OCI-LY1 (cell line): ENCODE results near the gene MTHFSD.

Experiments
- H2AFZ ChIP-seq: fragments of 200-600 bp; sonication (generic), shearing (Covaris generic); 2 replicates; pipeline ENCODE4 v1.6.0; 2014; ENCODE audit warnings: antibody characterized with exemption, mild to moderate bottlenecking, low read length
- H3F3A ChIP-seq: fragments of 200-600 bp; sonication (generic), shearing (Covaris generic); 2 replicates; pipeline ENCODE4 v1.6.0; 2014; ENCODE audit warnings: mild to moderate bottlenecking, antibody characterized with exemption, low read length, moderate library complexity; ENCODE audit not compliant: insufficient read depth
- H3K27ac ChIP-seq: fragments of 200-600 bp; sonication (generic); 2 replicates; pipeline ENCODE4 v1.5.1; 2014; ENCODE audit warnings: low read length, mixed run types, mild to moderate bottlenecking, low read depth; ENCODE audit not compliant: poor library complexity, severe bottlenecking
- H3K27me3 ChIP-seq: fragments of 200-600 bp; sonication (generic); 2 replicates; pipeline ENCODE4 v1.6.0; 2014; ENCODE audit warnings: antibody characterized with exemption, mild to moderate bottlenecking, low read length, moderate library complexity; ENCODE audit not compliant: insufficient read depth
- H3K36me3 ChIP-seq: fragments of 200-600 bp; sonication (generic); 2 replicates; pipeline ENCODE4 v1.6.1; 2014; ENCODE audit warnings: mild to moderate bottlenecking, antibody characterized with exemption, low read length, moderate library complexity, mixed read lengths; ENCODE audit not compliant: insufficient read depth
- H3K4me1 ChIP-seq: fragments of 200-600 bp; sonication (generic); 2 replicates; pipeline ENCODE4 v1.5.1; 2014; ENCODE audit warnings: mild to moderate bottlenecking, low read length, moderate library complexity; ENCODE audit not compliant: insufficient read depth, severe bottlenecking
- H3K4me2 ChIP-seq: fragments of 200-600 bp; sonication (generic), shearing (Covaris generic); 2 replicates; pipeline ENCODE4 v1.6.1; 2014; ENCODE audit warnings: low read length
- H3K4me3 ChIP-seq: fragments of 200-600 bp; sonication (generic); 2 replicates; pipeline ENCODE4 v1.5.1; 2014; ENCODE audit warnings: low read length, low read depth, mild to moderate bottlenecking, mixed read lengths; ENCODE audit not compliant: poor library complexity, severe bottlenecking
- H3K79me2 ChIP-seq: fragments of 200-600 bp; shearing (Covaris generic); 2 replicates; pipeline ENCODE4 v1.6.1; 2016; ENCODE audit warnings: mixed run types, low read length, mixed read lengths; ENCODE audit not compliant: insufficient read depth
- H3K9ac ChIP-seq: fragments of 200-600 bp; sonication (generic), shearing (Covaris generic); 2 replicates; pipeline ENCODE4 v1.6.1; 2014; ENCODE audit warnings: mild to moderate bottlenecking, low read length, mixed read lengths
- H3K9me2 ChIP-seq: fragments of 200-600 bp; sonication (generic), shearing (Covaris generic); 2 replicates; pipeline ENCODE4 v1.6.1; 2014; ENCODE audit warnings: low read depth, mild to moderate bottlenecking, low read length, mixed read lengths
- H3K9me3 ChIP-seq: fragments of 200-600 bp; shearing (Covaris generic); 2 replicates; pipeline ENCODE4 v1.6.1; 2014; ENCODE audit warnings: low read length, mixed read lengths
- H4K20me1 ChIP-seq: fragments of 200-600 bp; sonication (generic), shearing (Covaris generic); 2 replicates; pipeline ENCODE4 v1.6.0; 2016; ENCODE audit warnings: mild to moderate bottlenecking, low read length; ENCODE audit not compliant: insufficient read depth
- CTCF ChIP-seq: fragments of 200-600 bp; sonication (generic), shearing (Covaris generic); IDR thresholded peaks from 2 replicates; pipeline ENCODE4 v1.5.1; 2017; ENCODE audit warnings: mild to moderate bottlenecking, antibody characterized with exemption, low read length, moderate library complexity, mixed read lengths
- EZH2 ChIP-seq: fragments of 200-600 bp; sonication (generic), shearing (Covaris generic); IDR thresholded peaks from 2 replicates; pipeline ENCODE4 v1.8.0; 2017; ENCODE audit warnings: borderline replicate concordance, mixed run types, mild to moderate bottlenecking, antibody characterized with exemption, low read length, moderate library complexity, mixed read lengths

Gene MTHFSD

GRCh38 chr16:86575754-86576557 is 20.9 kb upstream of the MTHFSD start:
- H3K9me3 ChIP-seq, result no peaks in the 10 kb centered on the region
- H3K79me2 ChIP-seq, result peaks cover 8% of the 10 kb centered on the region; the same call in 1 of the 2 replicates
- H3K4me1 ChIP-seq, result peaks cover 54% of the 10 kb centered on the region
- no peaks in the 10 kb centered on the region for H4K20me1 ChIP-seq
- no peaks in the 10 kb centered on the region for H3F3A ChIP-seq
- H3K4me3 ChIP-seq, result no peak overlapping the region
- peaks cover 47% of the 10 kb centered on the region for H3K36me3 ChIP-seq
- no peaks in the 10 kb centered on the region for H3K27me3 ChIP-seq
- no peaks in the 10 kb centered on the region for H3K9me2 ChIP-seq
- H3K4me2 ChIP-seq, result no peak overlapping the region
- no peak for TF ChIP-seq EZH2
- no peak for TF ChIP-seq CTCF
- no peak overlapping the region for H3K9ac ChIP-seq
- H3K27ac ChIP-seq, result no peak overlapping the region
- no peak overlapping the region for H2AFZ ChIP-seq

- Histone ChIP-seq H3K4me3 (no peak overlapping the region), H3K4me1 (peaks cover 59% of the 10 kb centered on the region), H3K9me2 (no peaks in the 10 kb centered on the region), H4K20me1 (no peaks in the 10 kb centered on the region), H3K4me2 (no peak overlapping the region), H3K79me2 (peaks cover 8% of the 10 kb centered on the region; the same call in 1 of the 2 replicates), H3K36me3 (peaks cover 40% of the 10 kb centered on the region), H3F3A (0 out of 2 replicates have a peak, but pooled peaks cover 2% of the 10 kb centered on the region), H2AFZ (no peak overlapping the region), H3K27ac (no peak overlapping the region), H3K9me3 (no peaks in the 10 kb centered on the region), H3K27me3 (no peaks in the 10 kb centered on the region), H3K9ac (no peak overlapping the region)
- TF ChIP-seq CTCF (no peak), EZH2 (no peak)
Observed at GRCh38 chr16:86575095-86575685, 20.2 kb upstream of the MTHFSD start.

GRCh38 chr16:86574646-86575045 is 19.6 kb upstream of the MTHFSD start:
- H3K4me1 ChIP-seq, result peaks cover 64% of the 10 kb centered on the region
- TF ChIP-seq EZH2 (no peak), CTCF (no peak)
- no peaks in the 10 kb centered on the region for H3K9me3 ChIP-seq
- no peaks in the 10 kb centered on the region for H4K20me1 ChIP-seq
- no peak overlapping the region for H3K9ac ChIP-seq
- H3K79me2 ChIP-seq, result peaks cover 8% of the 10 kb centered on the region; the same call in 1 of the 2 replicates
- H3K4me3 ChIP-seq, result no peak overlapping the region
- H3K9me2 ChIP-seq, result no peaks in the 10 kb centered on the region
- H3F3A ChIP-seq, result 0 out of 2 replicates have a peak, but pooled peaks cover 3% of the 10 kb centered on the region
- H3K27me3 ChIP-seq, result no peaks in the 10 kb centered on the region
- H3K27ac ChIP-seq, result no peak overlapping the region
- no peak overlapping the region; the same call in 1 of the 2 replicates for H3K4me2 ChIP-seq
- H2AFZ ChIP-seq, result no peak overlapping the region
- H3K36me3 ChIP-seq, result peaks cover 34% of the 10 kb centered on the region
